SK-N-SH (cell line): ENCODE results near the gene IAPP. TPM values are rescaled to one million over a fixed set of nuclear protein-coding genes. Genes with fewer than 3 reads are reported as not detected.
"Not testable (repeated sequence)": the region's sequence is repeated elsewhere in the genome, so short reads cannot be mapped to it uniquely, and the experiment has no call there.

Experiments used
- CTCF ChIA-PET: fragments of 300-600, 350-600 bp; formaldehyde crosslinking; extraction: SDS; loops from one replicate; lab custom pipeline; 2021; lab: Yijun Ruan, JAX
- POLR2A ChIA-PET: fragments of 350-600 bp; sonication (Branson Sonifier 250); formaldehyde crosslinking; extraction: SDS; loops from one replicate; lab custom pipeline; 2020; ENCODE audit warnings: antibody characterized with exemption, inconsistent platforms; lab: Yijun Ruan, JAX
- DNase-seq: peaks from one replicate; pipeline ENCODE4 v3.0.0; 2012
- H2AFZ ChIP-seq: fragments of 200-600 bp; sonication (generic); 2 replicates; pipeline ENCODE4 v1.8.1; 2016; ENCODE audit warnings: antibody characterized with exemption, mild to moderate bottlenecking, low read depth
- H3F3A ChIP-seq: fragments of 200-600 bp; sonication (generic); replicated peaks from 2 replicates; pipeline ENCODE3; 2016; ENCODE audit warnings: antibody characterized with exemption, mild to moderate bottlenecking; ENCODE audit not compliant: insufficient read depth
- H3K27ac ChIP-seq, 2 experiments: fragments of 200-500 bp in 1 of 2; fragments of 200-600 bp in 1 of 2; sonication (Bioruptor generic) in 1 of 2; sonication (generic), shearing (Covaris generic) in 1 of 2; 2 replicates each; pipeline versions ENCODE4 v1.5.1 to v1.6.1; 2014 to 2016; ENCODE audit warnings: low read depth in 2 of 2, inconsistent platforms in 1 of 2, low read length in 1 of 2, mild to moderate bottlenecking in 1 of 2, mixed read lengths in 1 of 2
- H3K27me3 ChIP-seq: fragments of 200-600 bp; sonication (generic), shearing (Covaris generic); 2 replicates; pipeline ENCODE4 v1.6.1; 2016; ENCODE audit warnings: mixed run types; ENCODE audit not compliant: insufficient read depth
- H3K36me3 ChIP-seq, 2 experiments: fragments of 200-500 bp in 1 of 2; fragments of 200-600 bp in 1 of 2; sonication (Bioruptor generic) in 1 of 2; sonication (generic) in 1 of 2; replicated peaks in 1 of 2; 2 replicates each; pipeline versions ENCODE3 to v1.5.1; 2014 to 2016; ENCODE audit warnings: low read length in 1 of 2, mild to moderate bottlenecking in 1 of 2; ENCODE audit not compliant: insufficient read depth in 2 of 2, control insufficient read depth in 1 of 2
- H3K4me1 ChIP-seq, 2 experiments: fragments of 200-500 bp in 1 of 2; fragments of 200-600 bp in 1 of 2; sonication (Bioruptor generic) in 1 of 2; sonication (generic), shearing (Covaris generic) in 1 of 2; 2 replicates each; pipeline versions ENCODE4 v1.5.1 to v1.6.1; 2014 to 2016; ENCODE audit warnings: low read depth in 1 of 2, low read length in 1 of 2, mixed run types in 1 of 2; ENCODE audit not compliant: insufficient read depth in 2 of 2, control insufficient read depth in 1 of 2
- H3K4me2 ChIP-seq: fragments of 200-600 bp; sonication (generic), shearing (Covaris generic); 2 replicates; pipeline ENCODE4 v1.6.1; 2017; ENCODE audit warnings: mixed run types
- H3K4me3 ChIP-seq, 2 experiments: fragments of 200-500 bp in 1 of 2; fragments of 200-600 bp in 1 of 2; sonication (Bioruptor generic) in 1 of 2; sonication (generic), shearing (Covaris generic) in 1 of 2; 2 replicates each; pipeline versions ENCODE4 v1.5.1 to v1.8.1; 2014 to 2016; ENCODE audit warnings: low read depth in 2 of 2, inconsistent platforms in 1 of 2, low read length in 1 of 2, mild to moderate bottlenecking in 1 of 2, mixed read lengths in 1 of 2, moderate library complexity in 1 of 2
- H3K79me2 ChIP-seq: fragments of 200-600 bp; sonication (generic); 2 replicates; pipeline ENCODE4 v1.8.1; 2017; ENCODE audit warnings: mild to moderate bottlenecking; ENCODE audit not compliant: insufficient read depth
- H3K9ac ChIP-seq: fragments of 200-600 bp; sonication (generic); 2 replicates; pipeline ENCODE4 v1.6.1; 2017; ENCODE audit warnings: mixed run types
- H3K9me2 ChIP-seq: fragments of 200-600 bp; sonication (generic); 2 replicates; pipeline ENCODE4 v1.6.1; 2017; ENCODE audit warnings: mixed run types
- H3K9me3 ChIP-seq: fragments of 200-600 bp; sonication (generic); 2 replicates; pipeline ENCODE4 v1.6.1; 2017; ENCODE audit warnings: mixed run types, mild to moderate bottlenecking, moderate library complexity
- H4K20me1 ChIP-seq: fragments of 200-600 bp; sonication (generic); 2 replicates; pipeline ENCODE4 v1.6.1; 2017; ENCODE audit warnings: mild to moderate bottlenecking, mixed run types; ENCODE audit not compliant: insufficient read depth
- CHD2 ChIP-seq: fragments of 150-350 bp; IDR thresholded peaks from 2 replicates; pipeline ENCODE4 v1.6.1; 2018; ENCODE audit warnings: low read length; ENCODE audit not compliant: partially characterized antibody
- EZH2phosphoT487 ChIP-seq: fragments of 200-600 bp; sonication (generic); IDR thresholded peaks from 2 replicates; pipeline ENCODE4 v1.6.1; 2017; ENCODE audit warnings: low read depth, mixed run types, mild to moderate bottlenecking, antibody characterized with exemption, moderate library complexity, borderline replicate concordance
- FOSL2 ChIP-seq: IDR thresholded peaks from 2 replicates; pipeline ENCODE4 v1.4.0; 2012; ENCODE audit warnings: low read depth, mild to moderate bottlenecking, moderate library complexity, borderline replicate concordance
- FOXM1 ChIP-seq: IDR thresholded peaks from 2 replicates; pipeline ENCODE4 v1.4.0; 2012; ENCODE audit warnings: low read depth, mild to moderate bottlenecking
- GATA2 ChIP-seq: sonication (generic); formaldehyde crosslinking; IDR thresholded peaks from 2 replicates; pipeline ENCODE4 v1.5.0; 2020; ENCODE audit warnings: mild to moderate bottlenecking, missing genetic modification reagents
- MEF2A ChIP-seq: IDR thresholded peaks from 2 replicates; pipeline ENCODE4 v1.4.0; 2012; ENCODE audit warnings: low read depth, borderline replicate concordance
- NFIC ChIP-seq: IDR thresholded peaks from 2 replicates; pipeline ENCODE4 v1.4.0; 2012; ENCODE audit warnings: borderline replicate concordance
- NRF1 ChIP-seq: IDR thresholded peaks from 2 replicates; pipeline ENCODE4 v1.6.1; 2012; ENCODE audit warnings: low read depth, mild to moderate bottlenecking, low read length
- POLR2AphosphoS5 ChIP-seq: IDR thresholded peaks from 2 replicates; pipeline ENCODE4 v1.6.1; 2012; ENCODE audit warnings: low read depth, low read length
- RCOR1 ChIP-seq: fragments of 150-350 bp; IDR thresholded peaks from 2 replicates; pipeline ENCODE4 v1.6.1; 2017; ENCODE audit warnings: antibody characterized with exemption, low read length
- REST ChIP-seq: IDR thresholded peaks from 2 replicates; pipeline ENCODE4 v1.6.1; 2012; ENCODE audit warnings: mild to moderate bottlenecking, low read depth, low read length, moderate library complexity
- RFX5 ChIP-seq: IDR thresholded peaks from 2 replicates; pipeline ENCODE4 v1.6.1; 2012; ENCODE audit warnings: mild to moderate bottlenecking, improper control_type of control experiment, low read length
- RXRA ChIP-seq: IDR thresholded peaks from 2 replicates; pipeline ENCODE4 v1.4.0; 2012; ENCODE audit warnings: low read depth, mild to moderate bottlenecking, borderline replicate concordance
- SIN3A ChIP-seq: IDR thresholded peaks from 2 replicates; pipeline ENCODE4 v1.6.1; 2012; ENCODE audit warnings: low read depth, mild to moderate bottlenecking, low read length, moderate library complexity, borderline replicate concordance
- TAF1 ChIP-seq: IDR thresholded peaks from 2 replicates; pipeline ENCODE4 v1.6.1; 2012; ENCODE audit warnings: low read depth, mild to moderate bottlenecking, low read length, moderate library complexity, borderline replicate concordance
- USF2 ChIP-seq: fragments of 150-350 bp; IDR thresholded peaks from 2 replicates; pipeline ENCODE4 v1.6.1; 2017; ENCODE audit warnings: antibody characterized with exemption, low read length, low read depth, borderline replicate concordance
- YY1 ChIP-seq: IDR thresholded peaks from 2 replicates; pipeline ENCODE4 v1.4.0; 2012; ENCODE audit warnings: low read depth, mild to moderate bottlenecking
- WGBS: methylation state at CpG from one replicate; pipeline ENCODE4 v1.1.6; 2017; ENCODE audit warnings: low lambda C conversion rate; 5-methylcytosine and 5-hydroxymethylcytosine counted together
- polyA plus RNA-seq, 3 experiments: library from polyadenylated mRNA; depleted of rRNA; stranded (reverse); fragments of >200 nt; gene quantifications; 2 replicates each; pipeline ENCODE4 v1.2.3, GENCODE V29; 2012
- TF ChIP-seq, protein P1 (sequence below): IDR thresholded peaks from 2 replicates; pipeline ENCODE4 v1.4.0; 2012; ENCODE audit warnings: low read depth, borderline replicate concordance

Gene IAPP
- polyA plus RNA-seq, 1 of the 3 experiments (the other 2 are of a cell fraction), result not detected

DNA sequence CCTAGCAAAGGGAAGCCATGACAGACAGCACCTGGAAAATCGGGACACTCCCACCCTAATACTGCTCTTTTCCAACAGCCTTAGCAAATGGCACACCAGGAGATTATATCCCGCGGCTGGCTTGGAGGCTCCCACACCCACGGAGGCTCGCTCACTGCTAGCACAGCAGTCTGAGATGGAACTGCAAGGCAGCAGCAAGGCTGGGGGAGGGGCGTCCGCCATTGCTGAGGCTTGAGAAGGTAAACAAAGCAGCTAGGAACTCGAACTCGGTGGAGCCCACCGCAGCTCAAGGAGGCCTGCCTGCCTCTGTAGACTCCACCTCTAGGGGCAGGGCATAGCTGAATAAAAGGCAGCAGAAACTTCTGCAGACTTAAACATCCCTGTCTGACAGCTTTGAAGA is 12.1 kb upstream of the IAPP start:
- H3K4me3 ChIP-seq, H3K9me3 ChIP-seq, H3K27me3 ChIP-seq, H3K79me2 ChIP-seq, H3K4me2 ChIP-seq, H3F3A ChIP-seq, H3K9me2 ChIP-seq, H3K36me3 ChIP-seq, H2AFZ ChIP-seq, H4K20me1 ChIP-seq, H3K4me1 ChIP-seq, DNase-seq, POLR2A ChIA-PET, H3K27ac ChIP-seq, CTCF ChIA-PET, H3K9ac ChIP-seq: not testable (repeated sequence)
- WGBS, result 22% methylated on average over 6 of the region's 10 CpGs

GRCh38 chr12:21369141-21369980 is 3.3 kb upstream of the IAPP start:
- no peaks in the 10 kb centered on the region for H3K9me2 ChIP-seq
- no peaks in the 10 kb centered on the region for H3K27me3 ChIP-seq
- no peaks in the 10 kb centered on the region for H3F3A ChIP-seq
- no peak for DNase-seq
- H3K9me3 ChIP-seq, result no peaks in the 10 kb centered on the region
- no peaks in the 10 kb centered on the region for H3K4me1 ChIP-seq
- no peak overlapping the region for H3K27ac ChIP-seq
- no peaks in the 10 kb centered on the region for H3K36me3 ChIP-seq
- ChIA-PET POLR2A (no interaction called here), CTCF (no interaction called here)
- H3K9ac ChIP-seq, result no peak overlapping the region
- H3K4me3 ChIP-seq, result no peak overlapping the region
- WGBS, result 28% methylated on average over 4 of the region's 4 CpGs
- H3K4me2 ChIP-seq, result no peak overlapping the region
- H4K20me1 ChIP-seq, result no peaks in the 10 kb centered on the region
- no peak for TF ChIP-seq MEF2A
- TF ChIP-seq NRF1, result no peak
- TF ChIP-seq NFIC, result no peak
- no peak for TF ChIP-seq TAF1
- no peak for TF ChIP-seq GATA2
- TF ChIP-seq, protein P1, sequence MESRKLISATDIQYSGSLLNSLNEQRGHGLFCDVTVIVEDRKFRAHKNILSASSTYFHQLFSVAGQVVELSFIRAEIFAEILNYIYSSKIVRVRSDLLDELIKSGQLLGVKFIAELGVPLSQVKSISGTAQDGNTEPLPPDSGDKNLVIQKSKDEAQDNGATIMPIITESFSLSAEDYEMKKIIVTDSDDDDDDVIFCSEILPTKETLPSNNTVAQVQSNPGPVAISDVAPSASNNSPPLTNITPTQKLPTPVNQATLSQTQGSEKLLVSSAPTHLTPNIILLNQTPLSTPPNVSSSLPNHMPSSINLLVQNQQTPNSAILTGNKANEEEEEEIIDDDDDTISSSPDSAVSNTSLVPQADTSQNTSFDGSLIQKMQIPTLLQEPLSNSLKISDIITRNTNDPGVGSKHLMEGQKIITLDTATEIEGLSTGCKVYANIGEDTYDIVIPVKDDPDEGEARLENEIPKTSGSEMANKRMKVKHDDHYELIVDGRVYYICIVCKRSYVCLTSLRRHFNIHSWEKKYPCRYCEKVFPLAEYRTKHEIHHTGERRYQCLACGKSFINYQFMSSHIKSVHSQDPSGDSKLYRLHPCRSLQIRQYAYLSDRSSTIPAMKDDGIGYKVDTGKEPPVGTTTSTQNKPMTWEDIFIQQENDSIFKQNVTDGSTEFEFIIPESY, result no peak
- no peak for TF ChIP-seq POLR2AphosphoS5
- no peak for TF ChIP-seq FOXM1
- no peak for TF ChIP-seq REST
- TF ChIP-seq FOSL2, result no peak
- TF ChIP-seq SIN3A, result no peak
- no peak for TF ChIP-seq EZH2phosphoT487
- TF ChIP-seq CHD2, result no peak
- no peak for TF ChIP-seq YY1
- no peak for TF ChIP-seq RXRA
- no peak for TF ChIP-seq RCOR1
- TF ChIP-seq RFX5, result no peak
- TF ChIP-seq USF2, result no peak
- H2AFZ ChIP-seq, result peak overlapping the region; percentile 2; the same call in 1 of the 2 replicates
- H3K79me2 ChIP-seq, result no peaks in the 10 kb centered on the region
